ENCODE data around the gene TTLL11.
"Not testable (repeated sequence)": the region's sequence is repeated elsewhere in the genome, so short reads cannot be mapped to it uniquely, and the experiment has no call there.

The TTLL11 gene

DNA sequence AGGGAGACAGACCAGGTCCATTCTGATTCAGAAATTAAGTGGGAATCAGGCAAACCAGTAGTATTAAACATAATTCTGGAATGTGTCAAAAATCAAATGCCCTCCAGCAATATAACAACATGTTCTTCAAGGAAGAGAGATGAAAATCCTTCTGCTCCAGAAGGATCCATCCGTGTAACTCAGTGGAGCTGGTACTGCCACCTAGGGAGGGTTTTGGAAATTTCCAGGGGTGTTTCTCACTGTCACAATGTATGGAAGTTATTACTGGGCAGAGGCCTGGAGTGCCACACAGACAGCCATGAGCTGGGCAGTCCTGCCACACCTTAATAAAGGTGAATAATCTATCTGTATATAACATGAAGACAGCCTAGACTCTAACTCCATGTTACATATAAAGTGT is 87.5 kb downstream of the TTLL11 start:
- no peak for TF ChIP-seq ZFX (IDR thresholded peaks at IDR 0.05)
- TF ChIP-seq, protein P1, sequence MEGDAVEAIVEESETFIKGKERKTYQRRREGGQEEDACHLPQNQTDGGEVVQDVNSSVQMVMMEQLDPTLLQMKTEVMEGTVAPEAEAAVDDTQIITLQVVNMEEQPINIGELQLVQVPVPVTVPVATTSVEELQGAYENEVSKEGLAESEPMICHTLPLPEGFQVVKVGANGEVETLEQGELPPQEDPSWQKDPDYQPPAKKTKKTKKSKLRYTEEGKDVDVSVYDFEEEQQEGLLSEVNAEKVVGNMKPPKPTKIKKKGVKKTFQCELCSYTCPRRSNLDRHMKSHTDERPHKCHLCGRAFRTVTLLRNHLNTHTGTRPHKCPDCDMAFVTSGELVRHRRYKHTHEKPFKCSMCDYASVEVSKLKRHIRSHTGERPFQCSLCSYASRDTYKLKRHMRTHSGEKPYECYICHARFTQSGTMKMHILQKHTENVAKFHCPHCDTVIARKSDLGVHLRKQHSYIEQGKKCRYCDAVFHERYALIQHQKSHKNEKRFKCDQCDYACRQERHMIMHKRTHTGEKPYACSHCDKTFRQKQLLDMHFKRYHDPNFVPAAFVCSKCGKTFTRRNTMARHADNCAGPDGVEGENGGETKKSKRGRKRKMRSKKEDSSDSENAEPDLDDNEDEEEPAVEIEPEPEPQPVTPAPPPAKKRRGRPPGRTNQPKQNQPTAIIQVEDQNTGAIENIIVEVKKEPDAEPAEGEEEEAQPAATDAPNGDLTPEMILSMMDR (conservative IDR thresholded peaks at IDR 0.05) = peak; percentile 74
- H3K27ac ChIP-seq = no peak overlapping the region

DNA sequence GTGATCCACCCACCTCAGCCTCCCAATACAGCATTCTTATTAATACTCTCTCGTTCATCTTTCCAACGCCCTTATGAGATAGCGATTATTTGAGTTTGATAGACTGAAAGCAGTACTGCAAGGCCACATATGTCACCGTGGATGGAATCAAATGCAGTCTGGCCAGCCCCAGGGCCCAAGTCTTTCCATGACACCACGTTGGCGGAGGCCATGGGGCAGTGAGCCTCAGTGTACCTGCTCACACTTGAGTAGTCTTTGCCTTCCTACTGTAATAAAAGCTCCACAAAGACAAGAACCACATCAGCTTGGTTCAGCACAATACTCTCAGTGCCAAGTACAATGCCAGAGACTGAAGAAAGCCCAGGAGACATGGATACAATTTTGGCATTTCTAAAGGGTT is 88.5 kb downstream of the TTLL11 start:
- no peak overlapping the region for H3K27ac ChIP-seq
- no peak for TF ChIP-seq ZFX (IDR thresholded peaks at IDR 0.05)
- TF ChIP-seq, protein P1 (conservative IDR thresholded peaks at IDR 0.05) = no peak

DNA sequence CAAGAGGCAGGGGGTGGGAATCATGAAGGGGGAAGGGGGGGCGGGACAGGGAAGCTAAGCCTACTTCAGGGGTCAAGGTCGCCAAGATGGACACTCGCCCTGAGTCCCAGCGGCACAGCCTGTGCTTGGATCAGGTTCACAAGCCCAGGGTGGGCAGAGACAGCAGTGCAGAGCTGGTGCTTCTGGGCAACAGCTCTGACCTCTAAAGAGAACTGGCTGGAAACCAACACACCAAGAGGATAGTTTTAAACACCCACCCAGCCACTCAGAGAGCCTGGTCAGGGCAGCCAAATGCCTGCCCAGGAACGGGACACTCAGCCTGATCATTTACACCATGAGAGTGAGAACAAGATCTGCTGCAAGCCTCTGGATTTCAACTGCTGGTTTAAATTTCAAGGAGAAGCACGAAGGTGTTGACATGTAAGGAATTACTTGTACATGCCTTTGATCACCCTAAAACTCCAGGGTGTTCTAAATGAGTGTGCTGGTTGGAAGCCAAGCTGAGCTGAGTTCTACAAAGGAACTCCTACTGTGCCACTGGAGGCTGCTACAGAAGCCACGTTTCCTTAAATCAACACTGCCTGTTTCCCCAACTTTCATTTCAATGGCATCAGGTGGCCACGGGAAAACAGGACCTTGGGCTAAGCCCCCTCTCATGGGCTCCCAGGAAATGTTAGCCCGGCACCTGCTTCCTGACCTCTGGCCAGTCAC is 91.5 kb downstream of the TTLL11 start:
- TF ChIP-seq, protein P1 (conservative IDR thresholded peaks at IDR 0.05) = no peak
- TF ChIP-seq ZFX (IDR thresholded peaks at IDR 0.05) = no peak

DNA sequence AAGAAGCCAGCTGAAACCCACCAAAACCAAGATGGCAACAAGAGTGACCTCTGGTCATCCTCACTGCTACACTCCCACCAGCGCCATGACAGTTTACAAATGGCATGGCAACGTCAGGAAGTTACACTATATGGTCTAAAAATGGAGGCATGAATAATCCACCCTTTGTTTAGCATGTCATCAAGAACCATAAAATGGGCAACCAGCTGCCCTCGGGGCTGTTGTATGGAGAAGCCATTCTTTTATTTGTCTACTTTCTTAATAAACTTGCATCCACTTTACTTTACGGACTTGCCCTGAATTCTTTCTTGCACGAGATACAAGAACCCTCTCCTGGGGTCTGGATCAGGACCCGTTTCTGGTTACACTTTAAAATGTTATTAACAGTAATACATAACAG is 92.6 kb downstream of the TTLL11 start:
- not testable (repeated sequence) for H3K27ac ChIP-seq

More for the DNA sequence above, 91.5 kb downstream of the TTLL11 start:
- no peak overlapping the region for H3K27ac ChIP-seq

DNA sequence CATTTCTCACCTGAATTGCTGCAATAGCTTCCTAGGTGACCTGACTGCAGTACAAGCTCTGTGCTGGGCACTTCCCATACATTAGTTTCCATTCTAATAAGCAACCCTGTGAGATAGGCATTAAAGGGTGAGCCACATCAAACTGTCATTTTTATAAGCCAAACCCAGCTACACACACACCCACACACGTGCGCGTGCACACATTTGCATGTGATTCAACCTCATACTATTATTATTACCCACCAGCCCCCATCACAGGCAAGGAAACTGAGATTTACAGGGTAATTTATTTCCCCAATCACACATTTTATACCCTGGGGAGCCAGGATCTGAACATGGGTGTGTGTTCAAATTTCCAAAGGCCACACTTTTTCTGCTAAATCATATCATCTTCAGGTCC is 93.6 kb downstream of the TTLL11 start:
- H3K27ac ChIP-seq = no peak overlapping the region
- TF ChIP-seq, protein P1 (conservative IDR thresholded peaks at IDR 0.05) = no peak
- TF ChIP-seq ZFX (IDR thresholded peaks at IDR 0.05) = no peak

DNA sequence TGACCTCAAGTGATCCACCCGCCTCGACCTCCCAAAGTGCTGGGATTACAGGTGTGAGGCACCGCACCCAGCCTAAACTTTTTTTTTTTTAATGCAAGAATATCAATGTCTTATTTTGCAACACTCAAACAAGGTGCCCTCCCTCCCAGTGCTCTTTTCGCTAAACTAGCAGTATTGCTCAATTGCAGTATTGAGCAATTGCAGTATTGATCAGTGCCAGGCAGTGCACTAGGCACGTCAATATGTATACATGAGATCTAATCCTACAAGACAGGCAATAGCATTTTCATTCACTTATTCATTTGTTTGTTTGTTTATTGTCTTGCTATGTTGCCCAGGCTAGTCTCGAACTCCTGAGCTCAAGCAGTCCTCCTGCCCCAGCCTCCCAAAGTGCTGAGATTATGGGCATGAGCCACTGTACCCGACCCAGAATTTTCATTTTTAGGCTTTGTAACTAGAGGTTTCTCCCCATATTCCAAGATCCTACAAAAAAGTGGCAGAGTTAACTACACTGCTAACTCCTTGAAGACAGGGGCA is 94.5 kb downstream of the TTLL11 start:
- TF ChIP-seq ZFX (IDR thresholded peaks at IDR 0.05) = no peak
- TF ChIP-seq, protein P1 (conservative IDR thresholded peaks at IDR 0.05) = no peak
- no peak overlapping the region for H3K27ac ChIP-seq

DNA sequence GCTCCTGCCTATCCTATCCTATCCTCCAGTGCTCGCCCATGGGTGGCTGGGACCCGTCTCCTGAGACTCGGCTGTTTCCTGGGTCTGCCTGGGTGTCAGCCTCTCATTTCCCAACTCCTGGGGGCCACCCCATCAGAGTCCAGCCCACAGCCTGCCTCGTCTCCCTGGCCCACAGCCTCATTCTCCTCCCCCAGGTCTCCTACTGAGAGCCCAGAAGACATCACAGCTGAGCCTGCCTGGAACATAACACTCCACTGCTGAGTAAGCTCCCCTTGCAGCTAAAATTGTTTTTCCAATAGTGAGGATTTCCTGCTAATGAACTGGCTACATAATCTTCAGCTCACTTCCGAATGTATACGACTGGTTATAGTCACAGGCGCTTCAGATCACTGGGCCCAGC is 95.3 kb downstream of the TTLL11 start:
- H3K27ac ChIP-seq = no peak overlapping the region
- TF ChIP-seq, protein P1 (conservative IDR thresholded peaks at IDR 0.05) = no peak
- no peak for TF ChIP-seq ZFX (IDR thresholded peaks at IDR 0.05)

DNA sequence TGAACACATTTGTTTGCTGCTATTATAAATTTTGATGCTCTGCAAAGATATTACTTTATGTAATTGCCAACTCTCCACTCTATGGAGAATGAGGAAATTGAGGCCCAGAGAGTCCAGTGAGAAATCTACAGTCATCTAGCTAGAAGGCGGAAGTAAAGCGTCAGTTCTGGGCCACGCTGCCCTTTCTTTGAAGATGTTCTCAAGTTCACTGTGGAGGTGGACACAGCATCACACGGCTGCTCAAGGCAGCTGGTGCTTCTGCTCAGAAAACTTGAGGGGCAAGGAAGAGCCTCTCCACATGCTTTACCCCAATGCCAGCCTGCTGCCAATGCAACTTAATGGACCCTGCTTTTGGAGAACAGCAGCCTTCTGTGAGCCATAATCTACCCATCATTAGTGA is 96.3 kb downstream of the TTLL11 start:
- TF ChIP-seq ZFX (IDR thresholded peaks at IDR 0.05) = no peak
- TF ChIP-seq, protein P1 (conservative IDR thresholded peaks at IDR 0.05) = no peak
- H3K27ac ChIP-seq = no peak overlapping the region

Data from C4-2B (cell line).